SIG-M5 treated with dmso at 0.1 percent for 504 hours (cell line): Measurements from ENCODE around the gene GJD4.

Source experiments
- DNase-seq: peaks from one replicate; lab custom pipeline; 2025; ENCODE audit not compliant: unreplicated experiment; lab: John Stamatoyannopoulos, UW

The GJD4 gene

GRCh38 chr10:35644050-35644950, 39.2 kb downstream of the GJD4 start:
- DNase-seq: no peak

GRCh38 chr10:35650894-35651293, 45.8 kb downstream of the GJD4 start:
- DNase-seq: no peak

GRCh38 chr10:35652824-35653223, 47.7 kb downstream of the GJD4 start:
- DNase-seq: no peak

GRCh38 chr10:35657621-35658020, 52.5 kb downstream of the GJD4 start:
- DNase-seq: no peak
